ENCODE data around the gene ANKRD34A.

ANKRD34A gene

GRCh38 chr1:145965119-145965744, 857 bp upstream of the ANKRD34A start:
- no peak for DNase-seq

- no peak for DNase-seq
Observed at GRCh38 chr1:145963265-145964019, 933 bp downstream of the ANKRD34A start.

GRCh38 chr1:145962157-145963102, 1.9 kb downstream of the ANKRD34A start:
- DNase-seq, result peak; percentile 24

- no peak for DNase-seq
Observed at GRCh38 chr1:145961425-145962156, 2.8 kb downstream of the ANKRD34A start.

GRCh38 chr1:145961109-145961424, 3.3 kb downstream of the ANKRD34A start:
- DNase-seq, result no peak

GRCh38 chr1:145960468-145961108, 3.8 kb downstream of the ANKRD34A start:
- DNase-seq, result peak; percentile 45

GRCh38 chr1:145959957-145960467, 4.4 kb downstream of the ANKRD34A start:
- no peak for DNase-seq

GRCh38 chr1:145959333-145959732, 5.0 kb downstream of the ANKRD34A start:
- DNase-seq, result no peak

GRCh38 chr1:145958734-145959133, 5.6 kb downstream of the ANKRD34A start:
- no peak for DNase-seq

GRCh38 chr1:145957443-145958319, 6.7 kb downstream of the ANKRD34A start, which contains the start of gene LIX1L:
LIX1L (minus strand) TSS chr1:145958017; CDS start chr1:145957927, 90 bp downstream.
- peak; percentile 95 for DNase-seq

GRCh38 chr1:145956781-145957442, 7.5 kb downstream of the ANKRD34A start:
- DNase-seq, result no peak

- no peak for DNase-seq
Observed at GRCh38 chr1:145956361-145956760, 8.0 kb downstream of the ANKRD34A start.

- DNase-seq, result no peak
Observed at GRCh38 chr1:145955436-145955835, 8.9 kb downstream of the ANKRD34A start.

GRCh38 chr1:145953861-145954260, 10.5 kb downstream of the ANKRD34A start:
- no peak for DNase-seq

- no peak for DNase-seq
Observed at GRCh38 chr1:145952903-145953302, 11.5 kb downstream of the ANKRD34A start.

- DNase-seq, result no peak
Observed at GRCh38 chr1:145951526-145951925, 12.8 kb downstream of the ANKRD34A start.

- no peak for DNase-seq
Observed at GRCh38 chr1:145949219-145949618, 15.2 kb downstream of the ANKRD34A start.

GRCh38 chr1:145947551-145947950, 16.8 kb downstream of the ANKRD34A start:
- DNase-seq, result no peak

GRCh38 chr1:145946477-145946986, 17.8 kb downstream of the ANKRD34A start:
- DNase-seq, result no peak

GRCh38 chr1:145944532-145944931, 19.8 kb downstream of the ANKRD34A start:
- DNase-seq, result no peak

Measured in CD4-positive, alpha-beta T cell treated with Interleukin-4 for 4 hours (primary cell).